Chondrocyte (in vitro differentiated cells): ENCODE results near the gene IP6K1. TPM values are rescaled to one million over a fixed set of nuclear protein-coding genes. Genes with fewer than 3 reads are reported as not detected.

Experiments used
- DNase-seq: peaks from one replicate; pipeline ENCODE4 v3.0.0; 2021; ENCODE audit warnings: mixed read lengths, low spot score
- H3K27ac Mint-ChIP-seq: one replicate; pipeline ENCODE4 v1.8.0; 2021; ENCODE audit warnings: mild to moderate bottlenecking, moderate library complexity, mixed read lengths; ENCODE audit not compliant: unreplicated experiment
- H3K27me3 Mint-ChIP-seq: 2 replicates; pipeline ENCODE4 v1.8.0; 2021; ENCODE audit warnings: low read depth, mixed read lengths
- H3K36me3 Mint-ChIP-seq: 2 replicates; pipeline ENCODE4 v1.8.0; 2021; ENCODE audit warnings: low read depth, mixed read lengths
- H3K4me1 Mint-ChIP-seq: 2 replicates; pipeline ENCODE4 v1.8.0; 2021; ENCODE audit warnings: low read depth, mild to moderate bottlenecking, mixed read lengths
- H3K4me3 Mint-ChIP-seq: one replicate; pipeline ENCODE4 v1.8.0; 2021; ENCODE audit warnings: mild to moderate bottlenecking, moderate library complexity, mixed read lengths; ENCODE audit not compliant: unreplicated experiment
- H3K9me3 Mint-ChIP-seq: 2 replicates; pipeline ENCODE4 v1.8.0; 2021; ENCODE audit warnings: low read depth, mixed read lengths
- CTCF ChIP-seq: fragments of 200-600 bp; sonication (generic); IDR thresholded peaks from 2 replicates; pipeline ENCODE4 v1.5.0; 2021; ENCODE audit warnings: antibody characterized with exemption, mild to moderate bottlenecking, moderate library complexity
- total RNA-seq: library from RNA; stranded (reverse); gene quantifications from 3 replicates; pipeline ENCODE4 v1.2.1, GENCODE V29; 2021

IP6K1 gene
- total RNA-seq, 1 donor from 2014 or later, result 40.1 TPM

- H3K4me1 Mint-ChIP-seq, result peaks cover 2% of the 10 kb centered on the region
- no peak for DNase-seq
- H3K27ac Mint-ChIP-seq, result no peak overlapping the region
- no peak for TF ChIP-seq CTCF
- no peak overlapping the region for H3K4me3 Mint-ChIP-seq
- H3K9me3 Mint-ChIP-seq, result no peaks in the 10 kb centered on the region
- no peaks in the 10 kb centered on the region for H3K27me3 Mint-ChIP-seq
- peaks cover 11% of the 10 kb centered on the region for H3K36me3 Mint-ChIP-seq
These were observed 79.2 kb downstream of the IP6K1 start for GRCh38 chr3:49707113-49707480.

GRCh38 chr3:49706456-49707112 is 79.8 kb downstream of the IP6K1 start:
- Mint-ChIP-seq H3K4me3 (no peak overlapping the region), H3K4me1 (peaks cover 2% of the 10 kb centered on the region), H3K9me3 (no peaks in the 10 kb centered on the region), H3K27me3 (no peaks in the 10 kb centered on the region), H3K36me3 (peaks cover 11% of the 10 kb centered on the region), H3K27ac (no peak overlapping the region)
- DNase-seq, result no peak
- TF ChIP-seq CTCF, result no peak

GRCh38 chr3:49705390-49705960 is 80.9 kb downstream of the IP6K1 start:
- Mint-ChIP-seq H3K9me3 (no peaks in the 10 kb centered on the region), H3K4me1 (peaks cover 2% of the 10 kb centered on the region), H3K36me3 (peaks cover 11% of the 10 kb centered on the region), H3K27me3 (no peaks in the 10 kb centered on the region), H3K27ac (no peak overlapping the region), H3K4me3 (no peak overlapping the region)
- no peak for DNase-seq
- no peak for TF ChIP-seq CTCF

GRCh38 chr3:49704629-49705028 is 81.7 kb downstream of the IP6K1 start:
- peaks cover 11% of the 10 kb centered on the region for H3K36me3 Mint-ChIP-seq

GRCh38 chr3:49703956-49704355 is 82.4 kb downstream of the IP6K1 start:
- no peak for TF ChIP-seq CTCF
- H3K27ac Mint-ChIP-seq, result peak overlapping the region; percentile 75
- no peaks in the 10 kb centered on the region for H3K9me3 Mint-ChIP-seq
- H3K27me3 Mint-ChIP-seq, result no peaks in the 10 kb centered on the region
- H3K36me3 Mint-ChIP-seq, result peaks cover 11% of the 10 kb centered on the region
- no peak for DNase-seq
- no peak overlapping the region for H3K4me3 Mint-ChIP-seq
- peaks cover 5% of the 10 kb centered on the region for H3K4me1 Mint-ChIP-seq

More at GRCh38 chr3:49704629-49705028, 81.7 kb downstream of the IP6K1 start:
- no peak for TF ChIP-seq CTCF
- no peak for DNase-seq
- Mint-ChIP-seq H3K27me3 (no peaks in the 10 kb centered on the region), H3K4me3 (no peak overlapping the region), H3K9me3 (no peaks in the 10 kb centered on the region), H3K27ac (no peak overlapping the region), H3K4me1 (peaks cover 2% of the 10 kb centered on the region)
